IMR-90 (cell line): ENCODE results near the gene SRC. TPM values are rescaled to one million over a fixed set of nuclear protein-coding genes. Genes with fewer than 3 reads are reported as not detected.

Source experiments
- ATAC-seq: fragments of 200-7000 bp; cut with Tn5 transposase; 2 replicates; pipeline ENCODE4 v1.9.1; 2020; ENCODE audit warnings: low read depth, mild to moderate bottlenecking, moderate library complexity
- BruUV-seq: library from RNA; stranded (reverse); fragments of 400-500 nt; replicated peaks from 2 replicates; lab custom pipeline; 2021; lab: Mats Ljungman, UMichigan
- CTCF ChIA-PET: fragments of 300-600 bp; formaldehyde crosslinking; extraction: SDS; loops from one replicate; lab custom pipeline; 2021; ENCODE audit warnings: antibody characterized with exemption; lab: Yijun Ruan, JAX
- POLR2A ChIA-PET: fragments of 300-600 bp; sonication (Branson Sonifier 250); formaldehyde crosslinking; loops from one replicate; lab custom pipeline; 2022; ENCODE audit warnings: antibody characterized with exemption; ENCODE audit not compliant: unreplicated experiment; lab: Charles Lee
- DNase-seq: peaks from one replicate; pipeline ENCODE4 v3.0.0; 2013
- H2AFZ ChIP-seq: replicated peaks from 2 replicates; pipeline ENCODE3; 2013; ENCODE audit warnings: low read length, mild to moderate bottlenecking; ENCODE audit not compliant: poor library complexity
- H2AK5ac ChIP-seq: 2 replicates; pipeline ENCODE4 v1.6.1; 2013; ENCODE audit warnings: low read depth, low read length, inconsistent platforms
- H2AK9ac ChIP-seq: replicated peaks from 2 replicates; pipeline ENCODE3; 2013; ENCODE audit warnings: mild to moderate bottlenecking, low read depth, low read length, moderate library complexity; ENCODE audit not compliant: poor library complexity
- H2BK120ac ChIP-seq: 2 replicates; pipeline ENCODE4 v1.6.1; 2013; ENCODE audit warnings: low read depth, low read length, inconsistent platforms
- H2BK15ac ChIP-seq: 3 replicates; pipeline ENCODE4 v1.6.1; 2013; ENCODE audit warnings: low read depth, low read length, inconsistent platforms
- H2BK20ac ChIP-seq: 2 replicates; pipeline ENCODE4 v1.6.1; 2013; ENCODE audit warnings: low read depth, mild to moderate bottlenecking, inconsistent platforms, low read length, moderate library complexity
- H2BK5ac ChIP-seq: 2 replicates; pipeline ENCODE4 v1.6.1; 2013; ENCODE audit warnings: mild to moderate bottlenecking, low read depth, low read length, inconsistent platforms; ENCODE audit not compliant: poor library complexity, severe bottlenecking
- H3K14ac ChIP-seq: replicated peaks from 2 replicates; pipeline ENCODE4 v1.6.1; 2013; ENCODE audit warnings: low read depth, low read length, inconsistent platforms
- H3K18ac ChIP-seq: 2 replicates; pipeline ENCODE4 v1.6.1; 2013; ENCODE audit warnings: low read depth, low read length, control low read depth
- H3K23ac ChIP-seq: 2 replicates; pipeline ENCODE4 v1.6.1; 2013; ENCODE audit warnings: low read depth, low read length, inconsistent platforms
- H3K27ac ChIP-seq: 2 replicates; pipeline ENCODE4 v1.5.1; 2013; ENCODE audit warnings: mild to moderate bottlenecking, control low read depth, low read length; ENCODE audit not compliant: insufficient read depth
- H3K27me3 ChIP-seq: 2 replicates; pipeline ENCODE4 v1.6.1; 2013; ENCODE audit warnings: low read length; ENCODE audit not compliant: control insufficient read depth, insufficient read depth
- H3K36me3 ChIP-seq: 2 replicates; pipeline ENCODE4 v1.6.1; 2013; ENCODE audit warnings: low read length, mixed read lengths; ENCODE audit not compliant: control insufficient read depth, insufficient read depth
- H3K4ac ChIP-seq: 2 replicates; pipeline ENCODE4 v1.6.1; 2013; ENCODE audit warnings: low read depth, low read length, inconsistent platforms
- H3K4me1 ChIP-seq: 2 replicates; pipeline ENCODE4 v1.6.1; 2013; ENCODE audit warnings: low read length, mixed read lengths; ENCODE audit not compliant: control insufficient read depth, insufficient read depth
- H3K4me2 ChIP-seq: 2 replicates; pipeline ENCODE4 v1.6.1; 2013; ENCODE audit warnings: low read depth, mild to moderate bottlenecking, control low read depth, low read length, moderate library complexity
- H3K4me3 ChIP-seq: 2 replicates; pipeline ENCODE4 v1.5.1; 2013; ENCODE audit warnings: low read depth, mild to moderate bottlenecking, control low read depth, low read length, moderate library complexity; ENCODE audit not compliant: insufficient read depth
- H3K56ac ChIP-seq: 2 replicates; pipeline ENCODE4 v1.6.1; 2013; ENCODE audit warnings: low read length, inconsistent platforms; ENCODE audit not compliant: insufficient read depth; ENCODE audit errors: extremely low read depth
- H3K79me1 ChIP-seq, 2 experiments: 2 replicates each; pipeline ENCODE4 v1.6.1; 2013; ENCODE audit warnings: low read length in 2 of 2, inconsistent platforms in 1 of 2, low read depth in 1 of 2
- H3K9ac ChIP-seq: 2 replicates; pipeline ENCODE4 v1.6.1; 2013; ENCODE audit warnings: low read depth, low read length, control low read depth
- H3K9me1 ChIP-seq: 2 replicates; pipeline ENCODE4 v1.6.1; 2013; ENCODE audit warnings: low read length, inconsistent platforms; ENCODE audit not compliant: insufficient read depth
- H3K9me3 ChIP-seq: 2 replicates; pipeline ENCODE4 v1.6.1; 2013; ENCODE audit warnings: low read length; ENCODE audit not compliant: control insufficient read depth, insufficient read depth
- H4K20me1 ChIP-seq: 2 replicates; pipeline ENCODE4 v1.6.1; 2013; ENCODE audit warnings: low read length, inconsistent platforms; ENCODE audit not compliant: insufficient read depth
- H4K5ac ChIP-seq: 2 replicates; pipeline ENCODE4 v1.6.1; 2013; ENCODE audit warnings: mild to moderate bottlenecking, low read depth, low read length, control low read depth
- H4K8ac ChIP-seq, 2 experiments: 2 replicates each; pipeline ENCODE4 v1.6.1; 2013; ENCODE audit warnings: low read depth in 2 of 2, low read length in 2 of 2, control low read depth in 1 of 2, inconsistent platforms in 1 of 2
- H4K91ac ChIP-seq: 2 replicates; pipeline ENCODE4 v1.6.1; 2013; ENCODE audit warnings: low read depth, low read length, inconsistent platforms; ENCODE audit not compliant: insufficient read depth
- BHLHE40 ChIP-seq: fragments of 150-350 bp; IDR thresholded peaks from 2 replicates; pipeline ENCODE4 v1.6.1; 2016; ENCODE audit warnings: mild to moderate bottlenecking, low read depth, low read length
- CEBPB ChIP-seq: IDR thresholded peaks from 2 replicates; pipeline ENCODE4 v1.6.1; 2012; ENCODE audit warnings: low read depth, low read length, improper control_type of control experiment
- MAFK ChIP-seq: IDR thresholded peaks from 2 replicates; pipeline ENCODE4 v1.6.1; 2012; ENCODE audit warnings: low read depth, low read length, improper control_type of control experiment
- MAZ ChIP-seq: IDR thresholded peaks from 2 replicates; pipeline ENCODE4 v1.6.1; 2012; ENCODE audit warnings: low read depth, mild to moderate bottlenecking, low read length, improper control_type of control experiment, moderate library complexity, borderline replicate concordance
- MXI1 ChIP-seq: IDR thresholded peaks from 2 replicates; pipeline ENCODE4 v1.6.1; 2012; ENCODE audit warnings: low read depth, mild to moderate bottlenecking, low read length, moderate library complexity, borderline replicate concordance
- POLR2A ChIP-seq: IDR thresholded peaks from 2 replicates; pipeline ENCODE4 v1.6.1; 2012; ENCODE audit warnings: mild to moderate bottlenecking, low read depth, low read length
- RCOR1 ChIP-seq: IDR thresholded peaks from 2 replicates; pipeline ENCODE4 v1.6.1; 2012; ENCODE audit warnings: mild to moderate bottlenecking, low read length, improper control_type of control experiment; ENCODE audit not compliant: insufficient replicate concordance
- RFX5 ChIP-seq: IDR thresholded peaks from 2 replicates; pipeline ENCODE4 v1.8.0; 2012; ENCODE audit warnings: low read depth, mild to moderate bottlenecking, low read length, moderate library complexity
- USF2 ChIP-seq: fragments of 150-350 bp; IDR thresholded peaks from 2 replicates; pipeline ENCODE4 v1.6.1; 2017; ENCODE audit warnings: mild to moderate bottlenecking, antibody characterized with exemption, low read length, low read depth
- WGBS, 2 experiments: methylation state at CpG; one replicate each; pipeline versions ENCODE4 v1.1.5 to v1.1.7; 2013; ENCODE audit warnings: missing lambda C conversion rate in 2 of 2; ENCODE audit not compliant: insufficient read length in 1 of 2; ENCODE audit errors: extremely low coverage in 2 of 2; 5-methylcytosine and 5-hydroxymethylcytosine counted together
- dilution Hi-C: fragments of 300-500 bp; cut with HindIII; formaldehyde crosslinking; loops from one replicate; pipeline ENCODE4 v1.14.3; 2018; ENCODE audit warnings: low sequenced_read_pairs; ENCODE audit not compliant: unreplicated experiment
- in situ Hi-C: fragments of 300-500 bp; cut with MboI; formaldehyde crosslinking; loops from 3 replicates; pipeline ENCODE4 v1.14.3; 2019; ENCODE audit warnings: low sequenced_read_pairs, inconsistent platforms, mixed read lengths
- intact Hi-C: fragments of 100-400 bp; cut with micrococcal nuclease; formaldehyde crosslinking; loops from 2 replicates; pipeline ENCODE4 v1.10.0; 2022
- polyA plus RNA-seq, 3 experiments: library from polyadenylated mRNA; depleted of rRNA; stranded (reverse); fragments of >200 nt; gene quantifications; 2 replicates each; pipeline ENCODE4 v1.2.3, GENCODE V29; 2012; ENCODE audit warnings: low replicate concordance in 1 of 3
- total RNA-seq: library from RNA; depleted of rRNA; stranded (reverse); fragments of >200 nt; gene quantifications from 2 replicates; pipeline ENCODE4 v1.2.3, GENCODE V29; 2012
- TF ChIP-seq, protein P1 (sequence below): conservative IDR thresholded peaks from 2 replicates; pipeline ENCODE4 v1.5.1; 2012; ENCODE audit warnings: mild to moderate bottlenecking, low read depth, low read length, improper control_type of control experiment

Gene SRC
- total and polyA plus RNA-seq, 2 of the 4 experiments (the other 2 are of a cell fraction), result 7.0 to 24.2 TPM

DNA sequence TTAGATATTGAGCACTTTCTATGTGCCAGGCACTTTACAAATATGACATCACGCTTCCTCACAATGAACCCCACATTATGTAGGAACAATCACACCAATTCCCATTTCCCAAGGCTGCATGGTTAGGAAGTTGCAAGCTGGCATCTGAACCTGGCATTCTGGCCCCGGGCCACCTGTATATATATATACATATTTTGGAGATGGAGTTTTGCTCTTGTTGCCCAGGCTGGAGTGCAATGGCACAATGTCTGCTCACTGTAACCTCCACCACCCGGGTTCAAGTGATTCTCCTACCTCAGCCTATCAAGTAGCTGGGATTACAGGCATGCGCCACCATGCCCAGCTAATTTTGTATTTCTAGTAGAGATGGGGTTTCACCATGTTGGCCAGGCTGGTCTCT, 30.4 kb downstream of the SRC start:
- dilution Hi-C loops, result no loop called here
- H2BK20ac ChIP-seq, result no peak overlapping the region
- in situ Hi-C loops, result no loop called here
- H3K56ac ChIP-seq, result no peak overlapping the region
- H3K27me3 ChIP-seq, result no peaks in the 10 kb centered on the region
- H3K4me3 ChIP-seq, result no peak overlapping the region
- peaks cover 6% of the 10 kb centered on the region; the same call in 1 of the 2 replicates for H4K20me1 ChIP-seq
- H3K9me3 ChIP-seq, result no peaks in the 10 kb centered on the region
- H3K23ac ChIP-seq, result no peak overlapping the region
- H4K8ac ChIP-seq, result no peak overlapping the region
- peaks cover 10% of the 10 kb centered on the region; the same call in 1 of the 2 replicates for H3K9me1 ChIP-seq
- intact Hi-C loops, result no loop called here
- no peak overlapping the region for H2BK5ac ChIP-seq
- peaks cover 13% of the 10 kb centered on the region for H3K36me3 ChIP-seq
- no peak overlapping the region for H4K5ac ChIP-seq
- H4K91ac ChIP-seq, result no peak overlapping the region
- peaks cover 19 to 58% of the 10 kb centered on the region in 2 experiments for H3K79me1 ChIP-seq
- ChIA-PET CTCF (no interaction called here), POLR2A (no interaction called here)
- H3K9ac ChIP-seq, result no peak overlapping the region
- no peak overlapping the region for H2AFZ ChIP-seq
- H3K4ac ChIP-seq, result no peak overlapping the region
- no peak overlapping the region for H2AK5ac ChIP-seq
- no peak overlapping the region for H3K14ac ChIP-seq
- no CpG with 5 or more reads among the region's 4 CpGs for WGBS, 2 experiments
- H3K4me2 ChIP-seq, result no peak overlapping the region
- H2BK15ac ChIP-seq, result no peak overlapping the region
- H3K27ac ChIP-seq, result no peak overlapping the region
- no peak overlapping the region for H2BK120ac ChIP-seq
- peaks cover 15% of the 10 kb centered on the region for H3K4me1 ChIP-seq
- no TSS peak for BruUV-seq
- DNase-seq, result no peak
- ATAC-seq, result no peak
- H3K18ac ChIP-seq, result no peak overlapping the region
- TF ChIP-seq MAFK (no peak), CEBPB (no peak), POLR2A (no peak), MAZ (no peak), RFX5 (no peak), RCOR1 (no peak), USF2 (no peak), MXI1 (no peak), BHLHE40 (no peak)
- TF ChIP-seq, protein P1, sequence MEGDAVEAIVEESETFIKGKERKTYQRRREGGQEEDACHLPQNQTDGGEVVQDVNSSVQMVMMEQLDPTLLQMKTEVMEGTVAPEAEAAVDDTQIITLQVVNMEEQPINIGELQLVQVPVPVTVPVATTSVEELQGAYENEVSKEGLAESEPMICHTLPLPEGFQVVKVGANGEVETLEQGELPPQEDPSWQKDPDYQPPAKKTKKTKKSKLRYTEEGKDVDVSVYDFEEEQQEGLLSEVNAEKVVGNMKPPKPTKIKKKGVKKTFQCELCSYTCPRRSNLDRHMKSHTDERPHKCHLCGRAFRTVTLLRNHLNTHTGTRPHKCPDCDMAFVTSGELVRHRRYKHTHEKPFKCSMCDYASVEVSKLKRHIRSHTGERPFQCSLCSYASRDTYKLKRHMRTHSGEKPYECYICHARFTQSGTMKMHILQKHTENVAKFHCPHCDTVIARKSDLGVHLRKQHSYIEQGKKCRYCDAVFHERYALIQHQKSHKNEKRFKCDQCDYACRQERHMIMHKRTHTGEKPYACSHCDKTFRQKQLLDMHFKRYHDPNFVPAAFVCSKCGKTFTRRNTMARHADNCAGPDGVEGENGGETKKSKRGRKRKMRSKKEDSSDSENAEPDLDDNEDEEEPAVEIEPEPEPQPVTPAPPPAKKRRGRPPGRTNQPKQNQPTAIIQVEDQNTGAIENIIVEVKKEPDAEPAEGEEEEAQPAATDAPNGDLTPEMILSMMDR, result no peak
- no peak overlapping the region for H2AK9ac ChIP-seq
